Natural killer cell (primary cell): ENCODE data around the gene REEP5. TPM values are rescaled to one million over a fixed set of nuclear protein-coding genes. Genes with fewer than 3 reads are reported as not detected.

Source experiments
- ATAC-seq, 3 donors: fragments of 150-1000 bp in 2 of 3; fragments of 200-7000 bp in 1 of 3; cut with Tn5 transposase; 1 replicate in 1 of 3; 2 replicates in 2 of 3; pipeline ENCODE4 v1.10.0; 2021; ENCODE audit warnings: mild to moderate bottlenecking in 2 of 3, moderate library complexity in 2 of 3
- DNase-seq, 2 donors: peaks; one replicate each; pipeline versions ENCODE4 v3.0.0 to v3.0.0-alpha.2; 2013 to 2021; ENCODE audit warnings: mixed read lengths in 1 of 2
- H3K27ac ChIP-seq: one replicate; pipeline ENCODE4 v1.5.1; 2013; ENCODE audit warnings: mild to moderate bottlenecking, low read length
- H3K27me3 ChIP-seq: one replicate; pipeline ENCODE4 v1.6.1; 2013; ENCODE audit warnings: low read length; ENCODE audit not compliant: control insufficient read depth, insufficient read depth
- H3K36me3 ChIP-seq: one replicate; pipeline ENCODE4 v1.6.1; 2013; ENCODE audit warnings: low read length; ENCODE audit not compliant: control insufficient read depth, insufficient read depth
- H3K4me1 ChIP-seq: one replicate; pipeline ENCODE4 v1.6.1; 2013; ENCODE audit warnings: low read length; ENCODE audit not compliant: control insufficient read depth, insufficient read depth
- H3K4me3 ChIP-seq: one replicate; pipeline ENCODE4 v1.5.1; 2013; ENCODE audit warnings: low read length
- H3K9me3 ChIP-seq: one replicate; pipeline ENCODE4 v1.6.1; 2013; ENCODE audit warnings: low read length; ENCODE audit not compliant: control insufficient read depth, insufficient read depth
- H3K27ac Mint-ChIP-seq, 2 donors: one replicate each; pipeline ENCODE4 v1.8.0; 2022; ENCODE audit warnings: mild to moderate bottlenecking in 2 of 2, mixed read lengths in 2 of 2, moderate library complexity in 1 of 2
- H3K27me3 Mint-ChIP-seq, 2 donors: one replicate each; pipeline ENCODE4 v1.8.0; 2022; ENCODE audit warnings: low read depth in 2 of 2, mixed read lengths in 2 of 2
- H3K36me3 Mint-ChIP-seq: one replicate; pipeline ENCODE4 v1.8.0; 2022; ENCODE audit warnings: mixed read lengths
- H3K4me1 Mint-ChIP-seq, 2 donors: one replicate each; pipeline ENCODE4 v1.8.0; 2022; ENCODE audit warnings: mixed read lengths in 2 of 2
- H3K4me3 Mint-ChIP-seq: one replicate; pipeline ENCODE4 v1.8.0; 2022; ENCODE audit warnings: mild to moderate bottlenecking, moderate library complexity, mixed read lengths
- H3K9me3 Mint-ChIP-seq, 2 donors: one replicate each; pipeline ENCODE4 v1.8.0; 2022; ENCODE audit warnings: mixed read lengths in 2 of 2
- CTCF ChIP-seq: fragments of 200-600 bp; IDR thresholded peaks from one replicate; pipeline ENCODE4 v1.8.0; 2022; ENCODE audit warnings: antibody characterized with exemption
- WGBS: methylation state at CpG from one replicate; pipeline ENCODE4 v1.1.7; 2013; ENCODE audit warnings: missing lambda C conversion rate; ENCODE audit not compliant: insufficient coverage; 5-methylcytosine and 5-hydroxymethylcytosine counted together
- intact Hi-C: fragments of 100-400 bp; cut with micrococcal nuclease; formaldehyde crosslinking; loops from one replicate; pipeline ENCODE4 v1.14.2; 2022
- total RNA-seq, 4 donors: library from RNA; stranded (reverse); fragments of 120-200 nt in 1 of 4; gene quantifications; one replicate each; pipeline versions ENCODE4 v1.2.3 to v1.2.4, GENCODE V29; 2013 to 2022

Gene REEP5
- total RNA-seq, 3 donors from 2014 or later (not counting 1 experiment from before 2014, with no cell fraction given), result 42.8 to 46.5 (median 46.5) TPM

- Histone ChIP-seq H3K27ac (no peak overlapping the region), H3K4me3 (no peak overlapping the region), H3K9me3 (no peaks in the 10 kb centered on the region), H3K36me3 (peaks cover 8% of the 10 kb centered on the region), H3K4me1 (no peaks in the 10 kb centered on the region), H3K27me3 (no peaks in the 10 kb centered on the region)
- TF ChIP-seq CTCF, result no peak
- intact Hi-C loops, result no loop called here
- Mint-ChIP-seq H3K4me3 (no peak overlapping the region), H3K4me1 (peaks cover 6 to 7% of the 10 kb centered on the region in 2 donors), H3K36me3 (peaks cover 21% of the 10 kb centered on the region), H3K9me3 (no peaks in the 10 kb centered on the region), H3K27ac (peak overlapping the region in 1 of 2 donors; percentile 9), H3K27me3 (no peaks in the 10 kb centered on the region)
- ATAC-seq (no peak), DNase-seq (no peak)
- 100% methylated on average over 1 of the region's 1 CpG for WGBS
Measured at GRCh38 chr5:112844489-112844888, 77.5 kb downstream of the REEP5 start.

GRCh38 chr5:112833971-112834370, 88.1 kb downstream of the REEP5 start:
- DNase-seq (no peak), ATAC-seq (no peak)
- intact Hi-C loops, result no loop called here
- Histone ChIP-seq H3K27ac (no peak overlapping the region), H3K27me3 (no peaks in the 10 kb centered on the region), H3K36me3 (peaks cover 31% of the 10 kb centered on the region), H3K9me3 (no peaks in the 10 kb centered on the region), H3K4me1 (no peaks in the 10 kb centered on the region), H3K4me3 (no peak overlapping the region)
- no peak for TF ChIP-seq CTCF
- Mint-ChIP-seq H3K4me3 (no peak overlapping the region), H3K4me1 (peaks cover 0 to 4% of the 10 kb centered on the region in 2 donors), H3K36me3 (peaks cover 16% of the 10 kb centered on the region), H3K27ac (no peak overlapping the region), H3K9me3 (no peaks in the 10 kb centered on the region), H3K27me3 (no peaks in the 10 kb centered on the region)
- WGBS, result 96% methylated on average over 12 of the region's 13 CpGs

GRCh38 chr5:112830378-112830777, 91.6 kb downstream of the REEP5 start:
- no peaks in the 10 kb centered on the region for H3K27me3 ChIP-seq
- 97% methylated on average over 1 of the region's 2 CpGs for WGBS
- H3K4me3 Mint-ChIP-seq, result no peak overlapping the region
- no peaks in the 10 kb centered on the region for H3K4me1 ChIP-seq
- intact Hi-C loops, result no loop called here
- no peaks in the 10 kb centered on the region for H3K9me3 Mint-ChIP-seq
- H3K4me1 Mint-ChIP-seq, result peaks cover 0 to 4% of the 10 kb centered on the region in 2 donors
- TF ChIP-seq CTCF, result no peak
- no peak overlapping the region for H3K27ac Mint-ChIP-seq
- ATAC-seq, result no peak
- H3K9me3 ChIP-seq, result no peaks in the 10 kb centered on the region
- no peak overlapping the region for H3K27ac ChIP-seq
- H3K36me3 ChIP-seq, result peaks cover 34% of the 10 kb centered on the region
- no peaks in the 10 kb centered on the region for H3K27me3 Mint-ChIP-seq
- DNase-seq, result no peak
- no peak overlapping the region for H3K4me3 ChIP-seq
- H3K36me3 Mint-ChIP-seq, result no peaks in the 10 kb centered on the region

Other genes starting within 250 kb of the REEP5 start
- gene APC, start 184.3 kb downstream of the REEP5 start, total RNA-seq, result 10 to 100 TPM; 40.1 to 52.3 (median 49.0) TPM
- gene SRP19, start 60.9 kb downstream of the REEP5 start, total RNA-seq, result 10 to 100 TPM; 52.8 to 58.5 (median 54.7) TPM
- 10 to 100 TPM; 69.3 to 82.9 (median 76.7) TPM for gene DCP2, start 54.6 kb upstream of the REEP5 start, total RNA-seq